ENCODE data around the gene UBL3. TPM values are rescaled to one million over a fixed set of nuclear protein-coding genes. Genes with fewer than 3 reads are reported as not detected.

Gene UBL3
- total RNA-seq, 4 donors from 2014 or later, result 18.2 to 37.5 (median 25.8) TPM

DNA sequence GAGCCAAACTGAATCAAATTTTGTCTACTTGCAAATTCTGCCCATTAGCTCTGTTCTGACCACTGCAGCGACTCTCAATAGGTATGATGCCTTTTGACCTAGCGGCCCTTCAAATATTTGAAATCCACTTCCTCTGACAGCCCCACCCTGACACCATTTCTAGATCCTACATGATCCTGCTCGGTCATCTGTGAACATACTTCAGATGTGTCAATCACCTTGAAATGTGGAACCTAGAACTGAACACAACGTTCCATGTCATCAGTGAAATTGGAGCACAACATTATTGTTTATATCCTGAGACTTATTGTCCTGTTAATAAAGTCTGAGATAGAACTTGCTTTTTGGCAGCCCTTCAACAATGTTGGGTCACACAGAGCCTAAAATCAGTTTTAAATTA is 98.2 kb downstream of the UBL3 start:
- no peak for DNase-seq
- H3K27me3 ChIP-seq, result no peaks in the 10 kb centered on the region

DNA sequence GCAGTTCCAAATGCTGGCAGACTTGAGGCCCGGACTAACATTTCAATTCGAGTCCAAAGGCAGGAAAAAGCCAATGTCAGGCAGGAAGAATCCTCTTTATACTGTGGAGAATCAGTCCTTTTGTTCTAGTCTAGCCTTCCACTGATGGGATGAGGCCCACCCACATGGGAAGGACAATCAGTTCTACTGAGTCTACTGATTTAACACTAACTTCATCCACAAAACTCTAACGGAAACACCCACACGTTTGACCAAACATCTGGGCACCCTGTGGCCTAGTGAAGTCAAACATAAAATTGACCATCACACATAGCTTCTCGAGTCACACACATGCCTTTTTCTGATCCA is 100.3 kb downstream of the UBL3 start:
- DNase-seq, result no peak
- TF ChIP-seq POLR2A (IDR thresholded peaks at IDR 0.05) (no peak), CTCF (IDR thresholded peaks at IDR 0.05) (no peak)
- Histone ChIP-seq H3K9me3 (no peaks in the 10 kb centered on the region), H3K36me3 (no peaks in the 10 kb centered on the region), H3K27ac (no peak overlapping the region), H3K4me1 (peaks cover 0 to 4% (median 0%) of the 10 kb centered on the region in 4 donors), H3K27me3 (no peaks in the 10 kb centered on the region), H3K4me3 (no peak overlapping the region)

More for the DNA sequence above, 98.2 kb downstream of the UBL3 start:
- H3K36me3 ChIP-seq, result no peaks in the 10 kb centered on the region
- H3K4me3 ChIP-seq, result no peak overlapping the region
- no peaks in the 10 kb centered on the region for H3K4me1 ChIP-seq
- H3K9me3 ChIP-seq, result no peaks in the 10 kb centered on the region
- TF ChIP-seq CTCF (IDR thresholded peaks at IDR 0.05) (no peak), POLR2A (IDR thresholded peaks at IDR 0.05) (no peak)
- H3K27ac ChIP-seq, result no peak overlapping the region

DNA sequence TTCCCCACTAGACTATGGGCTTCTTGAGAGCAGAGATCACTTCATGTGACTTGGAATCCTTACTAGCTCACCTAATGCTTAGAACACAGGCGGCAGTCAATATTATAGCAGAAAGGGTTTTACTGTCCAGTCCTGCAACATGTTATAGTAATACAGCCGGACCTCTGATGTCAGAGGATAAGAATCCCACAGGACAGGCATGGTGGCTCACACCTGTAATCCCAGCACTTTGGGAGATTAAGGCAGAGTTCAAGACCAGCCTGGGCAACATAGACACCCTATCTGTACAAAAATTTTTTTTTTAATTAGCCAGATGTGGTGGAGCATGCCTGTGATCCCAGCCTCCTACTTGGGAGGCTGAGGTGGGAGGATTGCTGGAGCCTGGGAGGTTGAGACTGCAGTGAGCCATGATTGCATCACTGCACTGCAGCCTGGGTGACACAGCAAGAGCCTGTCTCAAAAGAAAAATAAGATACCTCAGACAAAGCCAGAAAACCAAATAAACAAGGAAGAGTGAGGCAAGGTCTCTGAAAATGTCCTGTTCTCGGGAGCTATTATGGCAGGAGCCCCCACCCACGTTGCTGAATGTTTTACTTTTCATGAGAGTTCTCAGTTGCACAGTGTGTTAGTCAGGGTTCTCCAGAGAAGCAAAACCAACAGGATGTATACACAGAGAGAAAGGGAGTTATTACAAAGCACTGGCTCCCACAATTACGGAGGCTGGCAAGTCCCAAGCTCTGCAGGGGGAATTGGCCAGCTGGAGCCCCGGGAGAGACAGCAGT is 100.8 kb downstream of the UBL3 start:
- no peak for DNase-seq
- Histone ChIP-seq H3K27ac (no peak overlapping the region), H3K36me3 (no peaks in the 10 kb centered on the region), H3K9me3 (no peaks in the 10 kb centered on the region), H3K27me3 (no peaks in the 10 kb centered on the region), H3K4me1 (peaks cover 0 to 4% (median 0%) of the 10 kb centered on the region in 4 donors), H3K4me3 (no peak overlapping the region)
- TF ChIP-seq CTCF (IDR thresholded peaks at IDR 0.05) (no peak), POLR2A (IDR thresholded peaks at IDR 0.05) (no peak)

DNA sequence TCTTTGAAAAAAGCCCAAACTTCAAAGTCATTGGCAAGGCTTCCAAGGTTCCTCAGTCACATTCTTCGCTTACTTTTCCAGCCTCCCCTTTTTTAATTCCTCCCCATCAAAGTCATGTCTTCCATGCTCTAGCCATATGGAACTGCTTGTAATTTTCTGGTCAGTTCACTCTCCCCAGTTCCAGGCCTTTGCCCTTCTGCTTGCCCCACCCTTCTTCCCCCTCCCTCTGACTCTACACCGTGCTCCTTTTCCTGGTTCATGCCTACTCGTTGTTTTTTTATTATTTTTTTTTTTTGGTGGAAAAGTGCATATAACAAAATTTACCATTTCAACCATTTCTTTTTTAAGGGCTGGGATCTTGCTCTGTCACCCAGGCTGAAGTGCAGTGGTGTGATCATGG is 102.3 kb downstream of the UBL3 start:
- Histone ChIP-seq H3K9me3 (no peaks in the 10 kb centered on the region), H3K4me3 (no peak overlapping the region), H3K4me1 (peaks cover 0 to 4% (median 0%) of the 10 kb centered on the region in 4 donors), H3K36me3 (no peaks in the 10 kb centered on the region), H3K27ac (no peak overlapping the region), H3K27me3 (no peaks in the 10 kb centered on the region)
- DNase-seq, result no peak
- no peak for TF ChIP-seq CTCF (IDR thresholded peaks at IDR 0.05)
- TF ChIP-seq POLR2A (IDR thresholded peaks at IDR 0.05), result no peak

GRCh38 chr13:29746148-29746677 is 104.2 kb downstream of the UBL3 start:
- no peak for TF ChIP-seq POLR2A (IDR thresholded peaks at IDR 0.05)
- TF ChIP-seq CTCF (IDR thresholded peaks at IDR 0.05), result no peak
- no peaks in the 10 kb centered on the region for H3K27me3 ChIP-seq
- no peaks in the 10 kb centered on the region for H3K9me3 ChIP-seq
- DNase-seq, result no peak
- H3K27ac ChIP-seq, result no peak overlapping the region
- peaks cover 0 to 4% (median 0%) of the 10 kb centered on the region in 4 donors for H3K4me1 ChIP-seq
- no peaks in the 10 kb centered on the region for H3K36me3 ChIP-seq
- no peak overlapping the region for H3K4me3 ChIP-seq

All from Peyer's patch (tissue), 4 donors.